Esophagus muscularis mucosa (tissue), 3 donors: ENCODE results near the gene DECR2.

Experiments used
- CTCF ChIP-seq, 3 experiments: fragments of 200-600 bp in 2 of 3; fragments of 450-650 bp in 1 of 3; sonication (generic) in 2 of 3; IDR thresholded peaks; one replicate each; pipeline ENCODE4 v1.5.1; 2017 to 2019; ENCODE audit warnings: antibody characterized with exemption in 3 of 3, mild to moderate bottlenecking in 2 of 3, moderate library complexity in 1 of 3
- POLR2A ChIP-seq: fragments of 450-650 bp; IDR thresholded peaks from one replicate; pipeline ENCODE4 v1.6.1; 2017; ENCODE audit warnings: antibody characterized with exemption, moderate library complexity, mild to moderate bottlenecking, low read depth

GRCh38 chr16:379183-379960, 22.3 kb upstream of the DECR2 start:
- TF ChIP-seq CTCF (IDR thresholded peaks at IDR 0.05): no peak
- TF ChIP-seq POLR2A: no peak
